ENCODE results near the gene ATPAF1.
"Not testable (repeated sequence)": the region's sequence is repeated elsewhere in the genome, so short reads cannot be mapped to it uniquely, and the experiment has no call there.

The ATPAF1 gene

GRCh38 chr1:46667782-46668760, at the start of gene ATPAF1:
Gene ATPAF1, minus strand, starts transcription at chr1:46668364. Its CDS starts 42 bp downstream, at chr1:46668322.
- H3K36me3 ChIP-seq (ENCODE audit: insufficient read depth, low read length) = peaks cover 6% of the 10 kb centered on the region
- H3K9ac ChIP-seq (ENCODE audit: low read depth, low read length) = peak within 1 kb of the TSS; percentile 90

GRCh38 chr1:46717654-46718053, 49.5 kb upstream of the ATPAF1 start:
- Histone ChIP-seq H3K9me3 (ENCODE audit: control insufficient read depth, insufficient read depth, low read length) (no peaks in the 10 kb centered on the region), H3K9ac (ENCODE audit: low read depth, low read length) (peak overlapping the region; percentile 65), H3K4me1 (ENCODE audit: insufficient read depth, low read length) (peaks cover 12% of the 10 kb centered on the region; the same call in 1 of the 2 replicates), H3K36me3 (ENCODE audit: insufficient read depth, low read length) (peaks cover 10% of the 10 kb centered on the region)

More at GRCh38 chr1:46667782-46668760, at the start of gene ATPAF1:
- Histone ChIP-seq H3K4me1 (ENCODE audit: insufficient read depth, low read length) (peaks cover 21% of the 10 kb centered on the region), H3K9me3 (ENCODE audit: control insufficient read depth, insufficient read depth, low read length) (no peaks in the 10 kb centered on the region)

- Histone ChIP-seq H3K9me3 (ENCODE audit: control insufficient read depth, insufficient read depth, low read length) (no peaks in the 10 kb centered on the region), H3K9ac (ENCODE audit: low read depth, low read length) (no peak overlapping the region), H3K4me1 (ENCODE audit: insufficient read depth, low read length) (peaks cover 12% of the 10 kb centered on the region; the same call in 1 of the 2 replicates), H3K36me3 (ENCODE audit: insufficient read depth, low read length) (peaks cover 10% of the 10 kb centered on the region)
Observed at GRCh38 chr1:46714976-46715375, 46.8 kb upstream of the ATPAF1 start.

- peaks cover 15% of the 10 kb centered on the region for H3K36me3 ChIP-seq (ENCODE audit: insufficient read depth, low read length)
- H3K4me1 ChIP-seq (ENCODE audit: insufficient read depth, low read length) = no peaks in the 10 kb centered on the region
- no peak overlapping the region for H3K9ac ChIP-seq (ENCODE audit: low read depth, low read length)
- H3K9me3 ChIP-seq (ENCODE audit: control insufficient read depth, insufficient read depth, low read length) = no peaks in the 10 kb centered on the region
Observed at GRCh38 chr1:46708121-46708520, 40.0 kb upstream of the ATPAF1 start.

GRCh38 chr1:46705408-46705807, 37.2 kb upstream of the ATPAF1 start:
- H3K36me3 ChIP-seq (ENCODE audit: insufficient read depth, low read length) = peaks cover 19% of the 10 kb centered on the region
- H3K9ac ChIP-seq (ENCODE audit: low read depth, low read length) = no peak overlapping the region
- no peaks in the 10 kb centered on the region for H3K9me3 ChIP-seq (ENCODE audit: control insufficient read depth, insufficient read depth, low read length)
- no peaks in the 10 kb centered on the region for H3K4me1 ChIP-seq (ENCODE audit: insufficient read depth, low read length)

- no peaks in the 10 kb centered on the region for H3K4me1 ChIP-seq (ENCODE audit: insufficient read depth, low read length)
- no peaks in the 10 kb centered on the region for H3K9me3 ChIP-seq (ENCODE audit: control insufficient read depth, insufficient read depth, low read length)
- peaks cover 19% of the 10 kb centered on the region for H3K36me3 ChIP-seq (ENCODE audit: insufficient read depth, low read length)
- no peak overlapping the region for H3K9ac ChIP-seq (ENCODE audit: low read depth, low read length)
Observed at GRCh38 chr1:46703927-46704641, 35.9 kb upstream of the ATPAF1 start.

- Histone ChIP-seq H3K36me3 (ENCODE audit: insufficient read depth, low read length) (peaks cover 3% of the 10 kb centered on the region), H3K9me3 (ENCODE audit: control insufficient read depth, insufficient read depth, low read length) (no peaks in the 10 kb centered on the region), H3K4me1 (ENCODE audit: insufficient read depth, low read length) (no peaks in the 10 kb centered on the region)
Observed at GRCh38 chr1:46699666-46700065, 31.5 kb upstream of the ATPAF1 start.

GRCh38 chr1:46697053-46697452, 28.9 kb upstream of the ATPAF1 start:
- Histone ChIP-seq H3K9ac (ENCODE audit: low read depth, low read length) (no peak overlapping the region), H3K9me3 (ENCODE audit: control insufficient read depth, insufficient read depth, low read length) (no peaks in the 10 kb centered on the region), H3K36me3 (ENCODE audit: insufficient read depth, low read length) (peaks cover 3% of the 10 kb centered on the region), H3K4me1 (ENCODE audit: insufficient read depth, low read length) (no peaks in the 10 kb centered on the region)

More at GRCh38 chr1:46699666-46700065, 31.5 kb upstream of the ATPAF1 start:
- H3K9ac ChIP-seq (ENCODE audit: low read depth, low read length) = no peak overlapping the region

- H3K9ac ChIP-seq (ENCODE audit: low read depth, low read length); H3K4me1 ChIP-seq (ENCODE audit: insufficient read depth, low read length); H3K9me3 ChIP-seq (ENCODE audit: control insufficient read depth, insufficient read depth, low read length): not testable (repeated sequence)
- peaks cover 13% of the 10 kb centered on the region for H3K36me3 ChIP-seq (ENCODE audit: insufficient read depth, low read length)
Observed at GRCh38 chr1:46694676-46695075, 26.5 kb upstream of the ATPAF1 start.

GRCh38 chr1:46692811-46693770, 24.9 kb upstream of the ATPAF1 start:
- no peaks in the 10 kb centered on the region for H3K4me1 ChIP-seq (ENCODE audit: insufficient read depth, low read length)
- no peaks in the 10 kb centered on the region for H3K9me3 ChIP-seq (ENCODE audit: control insufficient read depth, insufficient read depth, low read length)
- peaks cover 19% of the 10 kb centered on the region for H3K36me3 ChIP-seq (ENCODE audit: insufficient read depth, low read length)
- no peak overlapping the region for H3K9ac ChIP-seq (ENCODE audit: low read depth, low read length)

- H3K9ac ChIP-seq (ENCODE audit: low read depth, low read length) = no peak overlapping the region
- no peaks in the 10 kb centered on the region for H3K4me1 ChIP-seq (ENCODE audit: insufficient read depth, low read length)
- H3K9me3 ChIP-seq (ENCODE audit: control insufficient read depth, insufficient read depth, low read length) = no peaks in the 10 kb centered on the region
- H3K36me3 ChIP-seq (ENCODE audit: insufficient read depth, low read length) = peaks cover 26% of the 10 kb centered on the region
Observed at GRCh38 chr1:46691997-46692790, 24.0 kb upstream of the ATPAF1 start.

- Histone ChIP-seq H3K9ac (ENCODE audit: low read depth, low read length) (no peak overlapping the region), H3K36me3 (ENCODE audit: insufficient read depth, low read length) (peaks cover 32% of the 10 kb centered on the region), H3K4me1 (ENCODE audit: insufficient read depth, low read length) (no peaks in the 10 kb centered on the region), H3K9me3 (ENCODE audit: control insufficient read depth, insufficient read depth, low read length) (no peaks in the 10 kb centered on the region)
Observed at GRCh38 chr1:46690931-46691421, 22.8 kb upstream of the ATPAF1 start.

GRCh38 chr1:46689897-46690296, 21.7 kb upstream of the ATPAF1 start:
- Histone ChIP-seq H3K4me1 (ENCODE audit: insufficient read depth, low read length) (no peaks in the 10 kb centered on the region), H3K36me3 (ENCODE audit: insufficient read depth, low read length) (peaks cover 34% of the 10 kb centered on the region), H3K9me3 (ENCODE audit: control insufficient read depth, insufficient read depth, low read length) (no peaks in the 10 kb centered on the region), H3K9ac (ENCODE audit: low read depth, low read length) (no peak overlapping the region)

All from ES-I3 (cell line).